ENCODE results near the gene AZU1.

AZU1 gene

DNA sequence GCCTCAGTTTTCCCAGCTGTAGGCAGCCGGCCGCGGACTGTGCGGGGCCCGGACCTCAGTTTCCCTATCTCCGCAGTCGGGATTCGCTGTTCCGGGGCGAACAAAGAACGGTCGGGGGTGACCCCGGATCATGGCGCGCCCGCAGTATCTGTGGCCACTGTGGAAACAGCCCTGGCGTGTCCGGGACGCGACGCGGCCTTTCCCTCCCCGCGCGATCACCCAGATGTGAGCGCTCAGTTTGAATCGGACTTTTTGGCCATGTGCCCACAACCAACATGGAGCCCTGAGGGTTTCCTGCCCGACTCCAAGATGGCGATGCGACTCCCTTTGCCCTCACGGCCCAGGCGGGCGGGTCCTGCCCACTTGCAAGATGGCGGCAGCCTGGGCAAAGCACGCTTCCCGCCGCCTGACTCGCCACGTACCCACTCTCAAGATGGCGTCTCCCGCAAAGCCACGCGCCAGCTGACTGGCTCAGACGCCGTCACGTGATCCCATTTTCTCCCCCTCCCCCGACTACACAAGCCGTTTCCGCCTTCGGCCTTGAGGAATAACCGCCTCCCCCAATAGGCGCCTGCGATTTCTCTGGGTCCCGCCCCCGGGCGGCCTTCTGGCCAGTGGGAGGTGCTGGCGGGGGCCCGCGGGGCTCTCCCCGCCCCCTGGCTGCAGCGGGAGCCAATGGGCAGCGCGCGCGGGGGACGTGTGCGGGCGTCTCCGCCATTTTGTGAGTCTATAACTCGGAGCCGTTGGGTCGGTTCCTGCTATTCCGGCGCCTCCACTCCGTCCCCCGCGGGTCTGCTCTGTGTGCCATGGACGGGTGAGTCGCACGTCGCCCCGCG is 30.7 kb upstream of the AZU1 start, which contains the start of gene PTBP1:
Gene PTBP1 (plus strand): TSS at position 761 of the 836 bp plus-strand sequence. CDS start 46 bp downstream, at position 807.
- DNase-seq (ENCODE audit: extremely low read depth in 1 of 2, low read depth in 1 of 2) = peak; percentile 97 to 99

DNA sequence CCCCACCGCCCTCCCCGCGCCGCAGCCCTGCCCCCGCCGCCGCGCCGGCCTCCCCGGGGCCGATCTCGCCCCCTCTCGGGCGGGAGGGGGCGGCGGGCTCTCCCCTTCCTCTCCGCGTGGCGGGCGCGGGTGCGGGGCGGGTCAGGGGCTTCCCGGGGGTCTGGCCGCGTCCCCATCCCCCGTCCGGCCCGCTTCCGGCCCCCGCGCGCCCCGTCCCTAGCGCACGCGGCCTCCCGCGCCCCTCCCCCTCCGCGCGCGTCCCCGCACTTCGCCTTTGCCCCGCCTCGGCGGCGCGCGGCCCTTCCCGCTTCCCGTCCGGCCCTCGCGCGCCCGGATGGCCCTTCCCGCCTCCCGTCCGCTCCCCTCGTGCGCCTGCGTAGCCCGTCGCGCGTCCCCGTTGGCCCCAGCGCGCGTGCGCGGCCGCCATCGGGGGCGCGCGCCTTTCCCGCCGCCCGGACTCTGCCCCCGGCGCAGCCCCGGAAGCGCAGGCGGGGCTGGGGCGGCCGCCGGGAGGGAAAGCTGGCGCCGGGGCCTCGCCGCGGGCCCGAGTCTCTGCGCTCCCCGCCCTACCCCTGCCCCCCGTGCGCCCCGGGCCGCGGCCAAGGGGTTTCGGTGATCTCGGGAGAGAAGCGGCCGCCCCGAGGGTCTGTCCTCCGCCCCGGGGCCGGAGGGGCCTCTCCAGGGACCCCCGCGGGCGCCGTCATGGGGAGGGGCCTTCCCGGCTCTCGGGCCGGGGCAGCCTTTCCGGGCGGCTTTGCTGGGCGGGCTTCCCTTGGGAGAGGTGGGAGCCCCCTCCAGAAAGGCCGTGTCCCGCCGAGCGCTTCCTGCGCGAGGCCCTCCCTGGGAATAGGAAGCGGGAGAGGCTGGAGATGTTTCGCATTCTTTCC is 29.9 kb upstream of the AZU1 start:
- peak; percentile 49 to 78 for DNase-seq (ENCODE audit: extremely low read depth in 1 of 2, low read depth in 1 of 2)

DNA sequence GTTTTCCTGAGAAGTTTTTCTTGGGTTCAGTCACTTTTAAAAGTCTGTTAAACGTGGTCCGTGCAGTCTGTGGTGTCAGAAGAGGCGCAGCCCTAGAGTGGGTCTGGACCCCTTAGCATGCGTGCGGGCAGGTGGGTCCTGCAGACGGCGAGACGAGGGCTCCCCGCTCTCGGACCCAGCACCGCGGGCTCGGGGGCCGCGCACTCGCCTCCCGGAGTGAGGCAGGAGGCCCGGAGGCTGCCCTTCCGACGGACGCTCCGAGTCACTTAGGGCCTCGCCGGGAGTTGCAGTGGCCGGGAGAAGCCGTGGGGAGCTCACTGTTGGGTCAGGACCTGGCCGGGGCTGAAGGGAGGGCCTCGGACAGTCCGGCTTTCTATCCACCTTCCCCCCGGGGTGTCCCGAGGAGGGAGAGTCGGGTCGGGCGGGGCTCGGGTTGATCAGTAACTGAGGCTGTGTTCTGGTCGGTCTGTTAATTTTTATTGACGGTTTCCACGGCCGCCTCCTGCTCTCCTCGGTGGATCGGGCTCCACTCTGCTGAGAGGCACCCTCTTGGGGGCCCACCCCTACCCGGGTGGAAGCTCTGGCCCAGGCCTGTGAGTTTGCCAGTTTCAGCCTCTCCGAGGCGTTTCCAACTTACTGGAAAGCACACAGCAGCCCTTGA is 29.1 kb upstream of the AZU1 start:
- no peak for DNase-seq (ENCODE audit: extremely low read depth in 1 of 2, low read depth in 1 of 2)

DNA sequence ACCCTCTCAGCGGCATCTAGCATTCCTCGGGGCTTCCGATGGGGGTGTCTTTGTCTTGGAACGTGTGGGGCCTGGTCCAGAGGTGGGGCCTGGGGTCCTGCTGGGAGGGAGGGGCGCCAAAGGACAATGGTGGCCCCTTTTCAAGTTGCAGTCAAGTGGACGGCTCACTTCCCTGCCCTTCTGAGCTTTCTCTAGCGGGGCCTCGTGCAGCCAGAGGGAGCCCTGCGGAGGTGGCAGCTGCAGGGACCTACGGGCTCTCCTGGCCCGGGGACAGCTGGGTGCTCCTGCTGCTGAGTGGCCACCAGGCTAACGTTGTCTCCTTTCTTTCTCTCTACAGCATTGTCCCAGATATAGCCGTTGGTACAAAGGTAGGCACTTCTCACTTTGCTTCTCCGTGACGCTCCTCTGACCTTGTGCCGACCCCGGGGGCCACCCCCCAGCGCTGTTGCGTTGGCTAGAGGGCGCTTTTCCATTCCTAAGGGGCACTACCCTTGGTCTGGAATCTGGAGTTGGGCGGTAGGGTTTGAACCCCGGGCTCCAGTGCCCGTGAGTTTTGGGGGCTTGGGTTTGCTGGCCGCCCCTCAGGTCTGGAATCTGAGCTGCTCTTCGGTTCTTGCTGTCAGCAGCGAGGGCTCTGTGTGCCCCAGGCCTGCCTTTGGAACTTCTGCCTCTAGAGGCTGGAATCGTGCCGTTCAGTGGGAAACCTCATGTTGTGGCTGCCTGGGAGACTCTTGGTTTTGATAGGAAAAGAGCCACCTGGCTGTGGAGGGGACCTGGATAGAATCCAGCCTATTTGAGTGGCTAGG is 28.4 kb upstream of the AZU1 start:
- DNase-seq (ENCODE audit: extremely low read depth in 1 of 2, low read depth in 1 of 2) = no peak

DNA sequence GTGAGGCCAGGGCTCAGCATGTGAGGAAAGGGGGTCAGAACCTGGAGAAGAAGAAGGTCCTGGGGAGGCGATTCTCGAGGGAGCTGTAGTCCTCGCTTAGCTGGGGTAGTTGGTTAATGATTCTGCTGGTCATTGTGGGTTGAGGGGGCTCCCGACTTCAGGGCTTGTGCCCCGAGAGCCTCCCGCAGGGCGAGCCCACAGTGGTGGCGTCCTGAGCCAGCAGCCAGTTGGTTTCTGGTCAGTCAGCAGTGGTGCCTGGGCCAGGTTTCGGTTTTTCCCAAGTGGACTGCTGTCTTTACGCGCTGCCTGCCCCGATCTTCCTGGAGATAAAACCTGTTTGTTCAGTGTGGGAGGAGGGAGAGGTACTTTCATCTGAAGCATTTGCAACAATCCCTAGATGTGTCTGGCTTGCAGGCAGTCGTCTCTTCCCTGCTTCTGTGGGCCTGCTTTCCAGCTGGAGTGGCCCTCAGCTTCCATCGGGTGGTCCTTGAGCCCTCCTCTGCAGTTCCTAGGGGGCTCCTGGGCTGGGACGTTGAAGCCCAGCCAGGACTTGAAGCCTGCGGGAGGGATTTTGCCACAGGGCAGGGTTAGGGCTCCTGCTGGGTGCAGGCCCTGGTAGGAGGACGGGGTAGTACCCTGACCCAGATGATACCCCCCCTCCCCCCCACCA is 27.1 kb upstream of the AZU1 start:
- DNase-seq (ENCODE audit: extremely low read depth in 1 of 2, low read depth in 1 of 2) = no peak

DNA sequence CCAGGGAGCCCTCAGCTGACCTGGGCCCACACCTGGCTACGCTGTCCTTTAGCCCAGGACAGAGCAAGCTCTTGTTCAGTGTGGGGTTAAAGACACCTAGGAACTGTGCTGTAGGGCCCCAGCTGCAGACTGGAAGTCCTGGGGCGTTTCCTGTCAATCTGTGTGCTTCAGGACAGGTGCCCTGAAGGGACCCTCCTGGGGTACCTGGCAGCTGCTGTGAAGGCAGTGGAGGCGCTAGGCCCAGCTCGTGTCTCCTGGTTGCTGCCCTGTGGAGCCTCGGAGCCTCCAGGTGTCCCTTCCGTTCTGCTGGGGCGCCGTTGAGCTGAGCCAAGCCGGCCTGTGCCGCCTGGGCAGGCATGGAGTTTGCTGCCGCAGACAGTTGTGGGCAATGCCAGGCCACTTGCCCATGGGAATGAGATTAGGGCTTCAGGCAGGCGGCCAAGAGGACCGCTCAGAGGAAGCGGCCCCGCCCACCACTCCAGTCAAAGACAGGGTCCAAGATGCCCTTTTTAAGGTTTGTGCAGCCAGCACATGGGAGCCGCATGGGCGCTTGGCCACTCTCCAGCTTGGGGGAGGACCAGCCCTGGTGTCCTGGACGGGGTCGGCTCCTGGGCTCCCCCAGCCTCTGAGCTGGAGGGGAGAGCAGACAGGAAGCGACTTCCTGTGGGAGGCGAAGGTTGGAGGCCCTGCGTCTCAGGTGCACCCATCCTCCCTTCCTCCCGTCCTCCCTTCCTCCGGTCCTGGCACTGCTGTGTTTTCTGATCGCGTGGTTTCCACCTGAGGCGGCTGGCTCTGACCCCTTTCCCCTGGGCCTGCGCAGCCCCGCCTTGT is 26.4 kb upstream of the AZU1 start:
- DNase-seq (ENCODE audit: extremely low read depth in 1 of 2, low read depth in 1 of 2) = no peak

DNA sequence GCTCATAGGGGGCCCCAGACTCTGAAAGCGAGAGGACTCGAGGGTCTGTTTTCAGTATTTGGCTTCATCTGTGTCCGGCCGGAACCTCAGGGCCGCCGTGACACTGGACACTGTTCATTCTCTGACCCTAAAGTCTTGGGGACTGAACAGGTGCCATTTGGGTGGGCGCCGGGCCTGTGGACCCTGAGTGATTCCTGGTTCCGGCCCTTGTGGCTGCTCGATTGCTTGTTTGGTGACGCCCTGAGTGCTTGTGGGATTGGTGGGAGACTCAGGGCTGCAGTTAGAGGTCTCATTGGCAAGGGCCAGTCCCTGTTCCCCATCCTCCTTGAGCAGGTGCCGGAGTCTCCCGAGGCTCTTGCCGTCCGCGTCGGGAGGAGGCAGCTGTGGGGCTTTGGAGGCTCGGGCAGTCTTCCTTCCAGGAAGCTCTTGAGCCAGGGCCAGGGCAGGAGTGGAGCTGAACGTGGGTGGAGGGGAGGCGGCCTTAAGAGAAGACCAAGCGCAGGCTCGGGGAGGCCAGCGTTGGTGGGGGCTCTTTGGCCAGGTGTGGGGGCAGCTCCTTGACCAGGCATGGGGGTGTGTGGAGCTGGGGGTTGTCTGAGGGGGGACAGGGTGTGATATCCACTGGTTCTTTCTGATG is 25.7 kb upstream of the AZU1 start:
- no peak for DNase-seq (ENCODE audit: extremely low read depth in 1 of 2, low read depth in 1 of 2)

DNA sequence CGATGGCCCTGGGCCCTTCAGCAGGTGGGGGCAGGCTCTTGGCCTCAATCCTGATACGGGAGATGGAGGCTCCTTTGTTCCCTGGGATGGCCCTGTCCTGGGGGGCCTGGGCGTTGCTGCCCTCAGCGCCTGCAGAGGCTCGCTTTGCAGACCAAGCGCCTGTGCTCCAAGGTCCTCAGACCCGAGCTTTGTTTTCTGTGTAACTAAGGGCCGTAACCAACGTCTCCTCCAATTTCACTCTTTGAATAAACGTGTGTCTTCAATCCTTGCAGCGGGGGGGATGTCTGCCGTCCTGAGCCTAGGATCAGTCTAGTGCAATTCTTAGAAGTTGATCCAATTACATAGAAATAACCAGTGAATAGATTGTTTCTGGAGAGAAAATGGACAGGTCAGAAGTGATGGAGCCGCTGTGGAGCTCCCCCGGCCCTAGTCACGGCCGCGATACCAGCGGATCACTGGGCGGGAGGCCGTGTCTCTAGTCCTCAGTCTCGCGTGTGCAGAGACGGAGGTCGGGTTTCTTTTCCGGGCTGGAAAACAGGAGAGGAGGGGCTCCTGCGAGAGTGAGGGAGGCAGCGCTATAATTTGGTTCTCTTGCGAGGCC is 25.0 kb upstream of the AZU1 start:
- no peak for DNase-seq (ENCODE audit: extremely low read depth in 1 of 2, low read depth in 1 of 2)

DNA sequence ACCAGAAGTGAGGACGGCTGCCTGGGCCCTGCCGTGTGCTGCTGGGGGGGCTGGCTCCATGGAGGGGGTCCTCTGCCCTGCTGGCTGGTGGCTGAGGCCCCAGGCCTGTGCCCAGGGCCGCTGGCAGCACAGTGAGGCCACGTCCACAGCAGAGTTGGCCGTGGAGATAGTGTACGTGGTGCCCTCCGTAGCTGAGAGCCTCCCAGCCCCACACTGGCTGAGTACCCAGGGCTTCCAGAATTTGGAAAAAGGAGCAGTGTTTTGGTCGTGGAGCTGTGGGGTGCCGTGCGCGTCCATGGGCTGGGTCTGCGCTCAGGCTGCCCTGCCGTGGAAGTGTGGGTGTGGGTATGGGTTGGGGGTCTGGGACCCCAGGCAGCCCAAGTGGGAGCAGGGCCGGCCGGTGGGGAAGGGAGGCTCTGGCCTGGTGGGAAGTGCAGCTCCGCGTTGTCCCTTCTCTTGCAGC is 24.5 kb upstream of the AZU1 start:
- DNase-seq (ENCODE audit: extremely low read depth in 1 of 2, low read depth in 1 of 2) = no peak

DNA sequence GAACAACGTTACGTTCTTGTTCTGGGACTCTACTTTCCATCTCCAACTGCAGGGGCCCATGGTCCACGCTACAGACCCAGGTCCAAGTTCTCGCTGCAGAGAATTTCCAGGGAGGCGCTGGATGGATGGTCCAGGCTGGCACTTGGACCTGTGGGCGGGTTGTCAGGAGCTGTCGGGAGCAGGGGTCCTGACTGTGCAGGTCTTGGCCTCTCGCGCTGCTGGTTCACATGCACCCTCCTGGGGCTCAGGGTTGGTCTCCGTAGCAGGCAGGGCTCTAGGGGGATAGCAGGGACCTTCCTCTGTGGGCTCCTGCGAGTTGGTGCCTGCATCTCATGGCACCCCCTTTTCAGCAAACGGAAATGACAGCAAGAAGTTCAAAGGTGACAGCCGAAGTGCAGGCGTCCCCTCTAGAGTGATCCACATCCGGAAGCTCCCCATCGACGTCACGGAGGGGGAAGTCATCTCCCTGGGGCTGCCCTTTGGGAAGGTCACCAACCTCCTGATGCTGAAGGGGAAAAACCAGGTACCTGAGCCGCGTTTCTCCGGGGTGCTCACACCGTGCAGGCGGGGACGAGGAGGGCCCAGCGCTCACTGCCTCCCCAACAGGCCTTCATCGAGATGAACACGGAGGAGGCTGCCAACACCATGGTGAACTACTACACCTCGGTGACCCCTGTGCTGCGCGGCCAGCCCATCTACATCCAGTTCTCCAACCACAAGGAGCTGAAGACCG is 23.8 kb upstream of the AZU1 start:
- DNase-seq (ENCODE audit: extremely low read depth in 1 of 2, low read depth in 1 of 2) = no peak

DNA sequence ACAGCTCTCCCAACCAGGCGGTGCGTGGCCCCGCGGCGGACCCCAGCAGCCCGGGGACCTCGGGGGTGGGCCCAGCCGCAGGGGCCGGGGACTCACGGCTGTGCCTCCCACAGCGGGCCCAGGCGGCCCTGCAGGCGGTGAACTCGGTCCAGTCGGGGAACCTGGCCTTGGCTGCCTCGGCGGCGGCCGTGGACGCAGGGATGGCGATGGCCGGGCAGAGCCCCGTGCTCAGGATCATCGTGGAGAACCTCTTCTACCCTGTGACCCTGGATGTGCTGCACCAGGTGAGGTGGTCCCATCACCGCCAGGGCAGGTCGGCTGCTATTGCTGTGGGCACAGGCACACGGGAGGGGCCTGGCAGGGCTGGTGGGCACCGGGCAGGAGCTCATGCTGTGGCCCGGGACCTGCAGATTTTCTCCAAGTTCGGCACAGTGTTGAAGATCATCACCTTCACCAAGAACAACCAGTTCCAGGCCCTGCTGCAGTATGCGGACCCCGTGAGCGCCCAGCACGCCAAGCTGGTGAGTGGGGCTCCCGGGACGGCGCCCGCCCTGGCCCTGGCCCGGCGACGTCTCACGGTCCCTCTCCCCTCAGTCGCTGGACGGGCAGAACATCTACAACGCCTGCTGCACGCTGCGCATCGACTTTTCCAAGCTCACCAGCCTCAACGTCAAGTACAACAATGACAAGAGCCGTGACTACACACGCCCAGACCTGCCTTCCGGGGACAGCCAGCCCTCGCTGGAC is 23.0 kb upstream of the AZU1 start:
- DNase-seq (ENCODE audit: extremely low read depth in 1 of 2, low read depth in 1 of 2) = no peak

DNA sequence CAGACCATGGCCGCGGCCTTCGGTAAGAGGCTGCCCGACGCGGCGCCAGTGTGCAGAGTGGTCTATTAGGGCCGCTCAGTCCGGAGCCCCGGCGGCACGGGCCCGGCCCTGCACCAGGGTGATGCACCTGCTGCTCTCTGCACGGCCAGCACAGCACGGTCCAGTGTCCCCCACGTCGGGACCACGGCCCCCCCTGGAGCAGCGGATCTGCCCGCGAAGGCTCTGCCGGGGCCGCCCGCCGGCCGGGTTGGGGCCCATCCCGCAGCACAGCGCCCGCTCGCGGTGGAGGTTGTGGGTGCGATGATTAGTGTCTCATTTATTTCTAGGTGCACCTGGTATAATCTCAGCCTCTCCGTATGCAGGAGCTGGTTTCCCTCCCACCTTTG is 22.5 kb upstream of the AZU1 start:
- DNase-seq (ENCODE audit: extremely low read depth in 1 of 2, low read depth in 1 of 2) = no peak

DNA sequence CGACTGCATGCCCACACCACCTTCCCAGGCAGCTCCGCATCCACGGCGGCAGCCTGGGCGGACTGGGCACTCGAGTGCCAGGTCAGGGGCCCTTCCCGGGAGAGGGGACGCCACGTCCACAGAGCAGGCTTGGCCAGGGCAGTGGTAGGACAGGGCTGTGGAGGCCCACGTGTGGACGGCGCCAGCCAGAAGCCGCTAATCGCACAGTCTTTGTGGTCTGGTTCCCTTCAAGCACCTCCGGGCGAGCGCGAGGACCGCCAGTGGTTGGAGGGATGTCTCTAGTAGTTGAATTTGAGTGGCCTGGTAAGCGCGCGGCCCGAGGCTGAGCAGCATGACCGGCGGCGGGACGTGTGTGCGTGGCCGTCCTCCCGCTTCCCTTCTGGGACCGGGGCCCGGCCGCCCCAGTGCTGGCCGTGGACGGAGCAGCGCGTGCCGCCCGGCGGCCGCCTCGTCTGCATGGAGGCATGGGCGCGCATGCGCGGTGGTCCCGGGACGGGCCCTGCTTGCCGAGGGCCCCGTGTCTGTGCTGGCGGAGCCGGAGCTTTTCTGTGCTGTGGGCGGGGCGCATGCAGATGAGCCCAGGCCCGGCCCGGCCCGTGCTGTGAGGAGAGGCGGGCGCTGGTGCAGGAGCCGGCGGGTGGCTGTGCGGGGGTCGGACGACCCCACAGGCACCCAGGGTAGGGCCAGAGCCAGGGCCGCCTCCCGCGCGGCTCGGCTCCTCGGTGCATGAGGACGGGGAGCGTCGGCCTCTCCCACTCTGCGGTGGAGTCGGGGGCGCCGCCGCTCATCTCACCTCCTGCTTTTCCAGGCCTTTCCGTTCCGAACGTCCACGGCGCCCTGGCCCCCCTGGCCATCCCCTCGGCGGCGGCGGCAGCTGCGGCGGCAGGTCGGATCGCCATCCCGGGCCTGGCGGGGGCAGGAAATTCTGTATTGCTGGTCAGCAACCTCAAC is 21.8 kb upstream of the AZU1 start:
- no peak for DNase-seq (ENCODE audit: extremely low read depth in 1 of 2, low read depth in 1 of 2)

DNA sequence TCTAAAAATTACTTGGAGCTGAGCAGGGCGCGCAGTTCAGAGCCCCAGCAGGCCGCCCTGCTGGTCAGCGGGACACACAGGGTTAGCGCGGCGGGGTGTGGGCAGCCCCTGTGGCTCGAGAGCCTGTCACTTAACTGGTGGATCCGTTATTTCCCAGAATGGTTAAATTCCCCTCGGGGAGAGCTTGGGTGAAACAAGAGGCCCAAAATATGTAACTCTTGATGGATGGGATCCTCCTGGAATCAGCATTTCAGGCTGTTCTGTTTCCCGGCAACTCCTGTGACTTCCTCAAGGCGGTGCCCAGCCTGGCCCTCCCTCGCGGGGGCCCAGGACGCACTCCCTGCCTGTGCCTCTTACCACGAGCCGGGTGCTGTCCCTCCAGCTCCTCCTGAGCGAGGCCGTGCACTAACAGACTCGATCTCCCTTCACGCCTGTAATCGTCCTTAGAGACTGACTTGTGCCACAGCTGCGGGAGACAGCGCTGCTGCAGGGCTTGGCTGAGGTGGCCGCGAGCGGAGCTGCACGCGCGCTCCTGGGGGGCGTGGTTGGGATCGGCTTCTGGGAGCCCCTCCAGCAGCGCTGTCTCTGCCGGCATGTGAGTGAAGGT is 20.7 kb upstream of the AZU1 start:
- no peak for DNase-seq (ENCODE audit: extremely low read depth in 1 of 2, low read depth in 1 of 2)

Measured in activated CD8-positive, alpha-beta memory T cell treated with anti-CD3 and anti-CD28 coated beads for 1 hour (primary cell).